HEK293 (cell line): ENCODE data around the gene MTHFD1.

Experiments used
- BCL11A ChIP-seq: fragments of 450-650 bp; formaldehyde crosslinking; IDR thresholded peaks from 2 replicates; pipeline ENCODE4 v1.5.1; 2016; ENCODE audit warnings: low read depth, missing biosample characterization, missing genetic modification characterization
- CTCF ChIP-seq: fragments of 450-650 bp; formaldehyde crosslinking; IDR thresholded peaks from 2 replicates; pipeline ENCODE4 v1.5.1; 2016; ENCODE audit warnings: missing biosample characterization, missing genetic modification characterization
- YY1 ChIP-seq: fragments of 450-650 bp; formaldehyde crosslinking; IDR thresholded peaks from 2 replicates; pipeline ENCODE4 v1.5.1; 2018; ENCODE audit warnings: missing biosample characterization, missing genetic modification characterization
- ZNF23 ChIP-seq: fragments of 450-650 bp; formaldehyde crosslinking; IDR thresholded peaks from 2 replicates; pipeline ENCODE4 v1.5.1; 2016; ENCODE audit warnings: missing biosample characterization, missing genetic modification characterization, borderline replicate concordance
- ZNF394 ChIP-seq: fragments of 450-650 bp; formaldehyde crosslinking; IDR thresholded peaks from 2 replicates; pipeline ENCODE4 v1.5.1; 2016; ENCODE audit warnings: missing biosample characterization, missing genetic modification characterization, mild to moderate bottlenecking, moderate library complexity, borderline replicate concordance

DNA sequence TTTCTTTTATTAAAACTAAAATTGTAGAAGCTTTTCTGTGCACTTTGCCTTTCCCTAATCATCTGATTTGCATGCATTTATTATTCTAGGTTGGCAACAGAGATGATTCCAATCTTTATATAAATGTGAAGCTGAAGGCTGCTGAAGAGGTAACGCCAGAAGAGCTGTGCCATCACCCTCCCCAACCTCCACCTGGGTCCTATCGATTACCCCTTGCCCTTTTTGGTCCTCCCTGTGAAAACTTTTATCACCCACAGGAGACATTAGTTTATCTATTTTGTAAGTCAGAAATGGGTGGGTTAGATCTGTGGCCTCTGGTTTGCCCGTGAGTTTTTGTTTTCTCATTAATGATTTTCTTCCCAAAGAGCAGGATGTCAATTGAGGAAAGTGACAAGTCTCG is 22.8 kb downstream of the MTHFD1 start:
- TF ChIP-seq CTCF (tag by site-specific recombination) (no peak), YY1 (no peak), ZNF394 (no peak), ZNF23 (no peak), BCL11A (tag by site-specific recombination) (no peak)
